Measurements from ENCODE around the gene NTMT2. TPM values are rescaled to one million over a fixed set of nuclear protein-coding genes. Genes with fewer than 3 reads are reported as not detected.

The NTMT2 gene
- total and polyA plus RNA-seq, 5 donors from 2014 or later = not detected

- peaks cover 0 to 28% (median 5%) of the 10 kb centered on the region in 7 donors for H3K9me3 Mint-ChIP-seq
Observed at GRCh38 chr1:170175484-170175883, 29.7 kb downstream of the NTMT2 start.

GRCh38 chr1:170176772-170177171 is 31.0 kb downstream of the NTMT2 start:
- DNase-seq (no peak), ATAC-seq (ENCODE audit: low read depth in 2 of 2) (no peak)
- H3K27me3 Mint-ChIP-seq = no peaks in the 10 kb centered on the region
- H3K4me3 Mint-ChIP-seq = no peak overlapping the region
- Histone ChIP-seq H3K27me3 (ENCODE audit: control insufficient read depth, insufficient read depth, low read length) (no peaks in the 10 kb centered on the region), H3K27ac (ENCODE audit: insufficient read depth, low read length, poor library complexity, severe bottlenecking) (no peak overlapping the region), H3K36me3 (ENCODE audit: control insufficient read depth, insufficient read depth, low read length) (no peaks in the 10 kb centered on the region), H3K4me1 (ENCODE audit: control insufficient read depth, insufficient read depth, low read length, poor library complexity, severe bottlenecking) (no peaks in the 10 kb centered on the region), H3K9me3 (ENCODE audit: control insufficient read depth in 2 of 2, low read length in 2 of 2) (no peaks in the 10 kb centered on the region), H3K4me3 (ENCODE audit: low read depth, low read length) (no peak overlapping the region)
- H3K27ac Mint-ChIP-seq = no peak overlapping the region
- H3K9me3 Mint-ChIP-seq = peaks cover 0 to 21% (median 2%) of the 10 kb centered on the region in 7 donors
- H3K4me1 Mint-ChIP-seq = no peaks in the 10 kb centered on the region
- no peaks in the 10 kb centered on the region for H3K36me3 Mint-ChIP-seq

More at GRCh38 chr1:170175484-170175883, 29.7 kb downstream of the NTMT2 start:
- no peak overlapping the region for H3K4me3 Mint-ChIP-seq
- H3K4me1 Mint-ChIP-seq = no peaks in the 10 kb centered on the region
- H3K27me3 ChIP-seq (ENCODE audit: control insufficient read depth, insufficient read depth, low read length) = no peaks in the 10 kb centered on the region
- H3K27me3 Mint-ChIP-seq = no peaks in the 10 kb centered on the region
- H3K27ac ChIP-seq (ENCODE audit: insufficient read depth, low read length, poor library complexity, severe bottlenecking) = no peak overlapping the region
- H3K4me1 ChIP-seq (ENCODE audit: control insufficient read depth, insufficient read depth, low read length, poor library complexity, severe bottlenecking) = no peaks in the 10 kb centered on the region
- no peaks in the 10 kb centered on the region for H3K36me3 ChIP-seq (ENCODE audit: control insufficient read depth, insufficient read depth, low read length)
- H3K27ac Mint-ChIP-seq = no peak overlapping the region
- H3K36me3 Mint-ChIP-seq = no peaks in the 10 kb centered on the region
- ATAC-seq (ENCODE audit: low read depth in 2 of 2) (no peak), DNase-seq (no peak)
- no peaks in the 10 kb centered on the region for H3K9me3 ChIP-seq (ENCODE audit: control insufficient read depth in 2 of 2, low read length in 2 of 2)
- H3K4me3 ChIP-seq (ENCODE audit: low read depth, low read length) = no peak overlapping the region

DNA sequence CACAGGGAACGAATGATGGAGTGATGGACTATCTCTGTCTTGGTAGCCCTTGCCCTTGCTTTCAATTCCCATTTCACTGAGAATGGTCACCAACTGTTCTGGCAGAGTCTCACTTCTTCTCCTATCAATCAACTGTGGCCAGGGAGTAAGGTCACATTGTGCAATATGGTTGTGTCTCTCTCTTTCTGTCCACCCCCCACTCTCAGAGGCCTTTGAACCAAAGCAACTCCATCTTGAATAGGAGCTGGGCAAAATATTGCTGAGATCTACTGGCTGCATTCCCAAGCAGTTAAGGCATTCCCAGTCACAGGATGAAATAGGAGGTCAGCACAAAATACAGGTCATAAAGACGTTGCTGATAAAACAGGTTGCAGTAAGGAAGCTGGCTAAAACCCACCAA is 36.7 kb downstream of the NTMT2 start:
- Mint-ChIP-seq H3K4me1 (no peaks in the 10 kb centered on the region), H3K36me3 (no peaks in the 10 kb centered on the region), H3K9me3 (peaks cover 0 to 5% (median 0%) of the 10 kb centered on the region in 7 donors), H3K4me3 (no peak overlapping the region), H3K27me3 (peaks cover 5% of the 10 kb centered on the region), H3K27ac (no peak overlapping the region)
- DNase-seq (no peak), ATAC-seq (ENCODE audit: low read depth in 2 of 2) (no peak)
- Histone ChIP-seq H3K36me3 (ENCODE audit: control insufficient read depth, insufficient read depth, low read length) (no peaks in the 10 kb centered on the region), H3K27me3 (ENCODE audit: control insufficient read depth, insufficient read depth, low read length) (peaks cover 2% of the 10 kb centered on the region), H3K4me3 (ENCODE audit: low read depth, low read length) (no peak overlapping the region), H3K27ac (ENCODE audit: insufficient read depth, low read length, poor library complexity, severe bottlenecking) (no peak overlapping the region), H3K4me1 (ENCODE audit: control insufficient read depth, insufficient read depth, low read length, poor library complexity, severe bottlenecking) (no peaks in the 10 kb centered on the region), H3K9me3 (ENCODE audit: control insufficient read depth in 2 of 2, low read length in 2 of 2) (no peaks in the 10 kb centered on the region)

DNA sequence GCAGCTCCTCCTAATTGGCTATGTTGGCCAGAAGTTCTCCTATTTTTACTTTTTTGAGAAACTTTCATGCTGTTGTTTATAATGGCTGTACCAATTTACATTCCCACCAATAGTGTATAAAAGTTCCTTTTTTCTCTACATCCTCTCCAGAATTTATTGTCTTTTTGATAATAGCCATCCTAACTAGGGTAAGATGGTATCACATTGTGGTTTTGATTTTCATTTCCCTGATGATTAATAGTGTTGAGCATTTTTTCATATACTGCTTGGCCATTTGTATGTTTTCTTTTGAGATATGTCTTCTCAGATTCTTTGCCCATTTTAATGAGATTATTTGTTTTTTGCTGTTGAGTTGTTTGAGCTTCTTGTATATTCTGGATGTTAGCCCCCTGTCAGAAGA is 46.8 kb downstream of the NTMT2 start:
- Histone ChIP-seq H3K27me3 (ENCODE audit: control insufficient read depth, insufficient read depth, low read length) (peaks cover 3% of the 10 kb centered on the region), H3K4me3 (ENCODE audit: low read depth, low read length) (no peak overlapping the region), H3K27ac (ENCODE audit: insufficient read depth, low read length, poor library complexity, severe bottlenecking) (no peak overlapping the region), H3K9me3 (ENCODE audit: control insufficient read depth in 2 of 2, low read length in 2 of 2) (no peaks in the 10 kb centered on the region), H3K4me1 (ENCODE audit: control insufficient read depth, insufficient read depth, low read length, poor library complexity, severe bottlenecking) (no peaks in the 10 kb centered on the region), H3K36me3 (ENCODE audit: control insufficient read depth, insufficient read depth, low read length) (no peaks in the 10 kb centered on the region)
- peaks cover 22% of the 10 kb centered on the region for H3K27me3 Mint-ChIP-seq
- DNase-seq (no peak), ATAC-seq (ENCODE audit: low read depth in 2 of 2) (no peak)
- H3K4me3 Mint-ChIP-seq = no peak overlapping the region
- H3K36me3 Mint-ChIP-seq = no peaks in the 10 kb centered on the region
- peaks cover 5 to 25% (median 9%) of the 10 kb centered on the region in 7 donors for H3K9me3 Mint-ChIP-seq
- H3K27ac Mint-ChIP-seq = no peak overlapping the region
- peaks cover 0 to 5% (median 0%) of the 10 kb centered on the region in 4 donors for H3K4me1 Mint-ChIP-seq

DNA sequence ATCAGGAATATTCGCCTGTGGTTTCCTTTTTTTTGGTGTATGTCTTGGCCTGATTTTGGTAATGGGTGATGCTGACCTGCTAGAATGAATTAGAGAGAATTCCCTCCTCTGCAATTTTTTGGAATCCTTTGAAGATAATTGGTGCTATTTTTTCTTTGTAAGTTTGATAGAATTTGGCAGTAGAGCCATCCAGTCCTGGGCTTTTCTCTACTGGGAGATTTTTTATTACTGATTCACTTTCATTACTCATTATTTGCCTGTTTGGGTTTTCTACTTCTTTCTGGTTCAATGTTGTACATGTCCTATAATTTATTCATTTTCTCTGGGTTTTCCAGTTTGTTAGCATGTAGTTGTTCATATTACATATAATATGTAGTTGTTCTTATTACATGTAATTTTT is 48.7 kb downstream of the NTMT2 start:
- Histone ChIP-seq H3K9me3 (ENCODE audit: control insufficient read depth in 2 of 2, low read length in 2 of 2) (no peaks in the 10 kb centered on the region), H3K27ac (ENCODE audit: insufficient read depth, low read length, poor library complexity, severe bottlenecking) (no peak overlapping the region), H3K4me3 (ENCODE audit: low read depth, low read length) (no peak overlapping the region), H3K27me3 (ENCODE audit: control insufficient read depth, insufficient read depth, low read length) (peaks cover 3% of the 10 kb centered on the region), H3K4me1 (ENCODE audit: control insufficient read depth, insufficient read depth, low read length, poor library complexity, severe bottlenecking) (no peaks in the 10 kb centered on the region), H3K36me3 (ENCODE audit: control insufficient read depth, insufficient read depth, low read length) (no peaks in the 10 kb centered on the region)
- Mint-ChIP-seq H3K27me3 (peaks cover 22% of the 10 kb centered on the region), H3K4me3 (no peak overlapping the region), H3K4me1 (no peaks in the 10 kb centered on the region), H3K9me3 (peaks cover 0 to 14% (median 7%) of the 10 kb centered on the region in 7 donors), H3K36me3 (no peaks in the 10 kb centered on the region), H3K27ac (no peak overlapping the region)
- DNase-seq (no peak), ATAC-seq (ENCODE audit: low read depth in 2 of 2) (no peak)

DNA sequence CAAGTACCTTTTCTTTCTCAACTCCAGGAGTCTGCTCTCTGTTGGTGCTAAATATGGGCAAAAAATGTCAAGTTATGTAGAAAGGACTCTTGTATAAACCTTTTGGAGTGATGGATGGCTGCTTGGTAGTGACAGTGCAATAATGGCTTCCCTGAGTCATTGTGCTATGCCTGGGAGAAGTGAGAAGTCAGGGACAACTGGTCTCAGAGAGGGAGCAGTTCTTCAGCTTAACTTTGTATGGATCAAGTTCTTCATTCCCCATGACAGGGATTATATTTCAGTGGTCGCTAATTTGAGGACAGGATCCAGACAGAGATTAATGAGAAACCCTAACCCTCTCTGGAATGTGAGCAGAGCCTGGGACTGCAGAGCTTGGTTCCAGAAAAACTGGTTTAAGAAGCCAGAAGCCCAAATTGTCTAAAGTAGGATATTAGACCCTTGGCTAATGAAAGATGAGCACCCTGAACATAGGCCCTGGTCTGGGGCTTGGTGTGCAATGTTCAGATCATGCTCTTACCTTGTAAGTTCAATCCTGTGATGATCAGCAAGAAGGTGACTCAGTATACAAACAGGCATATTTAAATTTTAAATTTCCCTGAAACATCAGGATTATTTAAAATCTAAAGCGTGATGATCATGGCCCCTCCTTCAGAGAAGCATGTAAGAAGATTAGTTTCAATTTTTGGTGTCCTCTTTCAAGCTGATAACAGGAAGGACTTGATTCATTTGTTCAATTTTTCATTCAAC is 50.9 kb downstream of the NTMT2 start:
- H3K9me3 Mint-ChIP-seq = peaks cover 0 to 10% (median 3%) of the 10 kb centered on the region in 7 donors
- DNase-seq = no peak
- Histone ChIP-seq H3K9me3 (ENCODE audit: control insufficient read depth in 2 of 2, low read length in 2 of 2) (no peaks in the 10 kb centered on the region), H3K27me3 (ENCODE audit: control insufficient read depth, insufficient read depth, low read length) (peaks cover 3% of the 10 kb centered on the region), H3K4me1 (ENCODE audit: control insufficient read depth, insufficient read depth, low read length, poor library complexity, severe bottlenecking) (no peaks in the 10 kb centered on the region), H3K36me3 (ENCODE audit: control insufficient read depth, insufficient read depth, low read length) (no peaks in the 10 kb centered on the region), H3K4me3 (ENCODE audit: low read depth, low read length) (no peak overlapping the region), H3K27ac (ENCODE audit: insufficient read depth, low read length, poor library complexity, severe bottlenecking) (no peak overlapping the region)
- ATAC-seq (ENCODE audit: low read depth in 2 of 2) = no peak
- H3K27ac Mint-ChIP-seq = no peak overlapping the region
- no peaks in the 10 kb centered on the region for H3K36me3 Mint-ChIP-seq
- no peaks in the 10 kb centered on the region for H3K4me1 Mint-ChIP-seq
- H3K4me3 Mint-ChIP-seq = no peak overlapping the region
- H3K27me3 Mint-ChIP-seq = peaks cover 29% of the 10 kb centered on the region

DNA sequence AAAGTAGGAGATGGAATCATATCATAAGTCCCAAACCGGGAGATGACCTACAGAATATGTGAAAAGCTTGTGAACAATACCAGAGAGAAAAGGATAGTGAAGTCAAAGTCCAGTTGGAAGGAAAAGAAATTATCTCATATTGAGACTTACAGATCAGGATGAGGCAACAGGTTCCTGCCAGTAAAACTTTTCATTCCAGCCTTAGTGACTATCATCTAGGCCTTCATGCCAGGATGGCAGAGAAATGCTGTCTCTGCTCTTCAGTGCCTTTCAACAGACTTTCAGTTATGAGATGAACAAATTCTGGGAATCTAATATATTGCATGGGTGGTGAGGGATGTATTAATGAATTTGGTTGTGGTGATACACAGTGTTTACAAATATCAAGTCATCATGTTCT is 52.3 kb downstream of the NTMT2 start:
- H3K27ac Mint-ChIP-seq = no peak overlapping the region
- H3K4me3 ChIP-seq (ENCODE audit: low read depth, low read length) = no peak overlapping the region
- H3K36me3 ChIP-seq (ENCODE audit: control insufficient read depth, insufficient read depth, low read length) = no peaks in the 10 kb centered on the region
- peaks cover 0 to 10% (median 0%) of the 10 kb centered on the region in 7 donors for H3K9me3 Mint-ChIP-seq
- H3K9me3 ChIP-seq (ENCODE audit: control insufficient read depth in 2 of 2, low read length in 2 of 2) = no peaks in the 10 kb centered on the region
- peaks cover 3% of the 10 kb centered on the region for H3K27me3 ChIP-seq (ENCODE audit: control insufficient read depth, insufficient read depth, low read length)
- no peaks in the 10 kb centered on the region for H3K4me1 Mint-ChIP-seq
- ATAC-seq (ENCODE audit: low read depth in 2 of 2) (no peak), DNase-seq (no peak)
- H3K4me1 ChIP-seq (ENCODE audit: control insufficient read depth, insufficient read depth, low read length, poor library complexity, severe bottlenecking) = no peaks in the 10 kb centered on the region
- H3K27ac ChIP-seq (ENCODE audit: insufficient read depth, low read length, poor library complexity, severe bottlenecking) = no peak overlapping the region
- no peak overlapping the region for H3K4me3 Mint-ChIP-seq
- H3K36me3 Mint-ChIP-seq = no peaks in the 10 kb centered on the region
- peaks cover 23% of the 10 kb centered on the region for H3K27me3 Mint-ChIP-seq

DNA sequence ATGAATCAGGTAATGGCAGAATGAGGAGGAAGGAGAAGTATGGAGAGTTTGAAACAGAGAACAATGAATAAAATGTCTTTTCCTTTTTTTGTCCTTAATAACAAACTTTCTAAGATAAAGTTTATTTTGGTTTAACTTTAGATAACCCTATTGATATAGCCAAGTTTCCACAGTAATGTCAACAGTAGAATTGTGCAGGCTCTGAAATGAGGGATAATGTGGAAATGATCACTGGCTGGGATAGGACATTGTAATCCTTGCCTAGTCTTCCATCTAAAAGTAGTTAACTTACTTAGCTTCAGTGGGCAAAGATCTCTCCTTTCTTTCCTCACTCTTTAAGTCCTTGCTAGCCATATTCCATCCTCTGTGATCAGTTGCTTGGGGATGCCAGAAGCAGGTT is 52.8 kb downstream of the NTMT2 start:
- no peaks in the 10 kb centered on the region for H3K9me3 ChIP-seq (ENCODE audit: control insufficient read depth in 2 of 2, low read length in 2 of 2)
- Mint-ChIP-seq H3K4me3 (no peak overlapping the region), H3K27ac (no peak overlapping the region), H3K27me3 (peaks cover 21% of the 10 kb centered on the region), H3K4me1 (no peaks in the 10 kb centered on the region), H3K36me3 (no peaks in the 10 kb centered on the region), H3K9me3 (peaks cover 0 to 9% (median 0%) of the 10 kb centered on the region in 7 donors)
- no peak for ATAC-seq (ENCODE audit: low read depth in 2 of 2)
- no peak for DNase-seq
- no peaks in the 10 kb centered on the region for H3K36me3 ChIP-seq (ENCODE audit: control insufficient read depth, insufficient read depth, low read length)
- no peak overlapping the region for H3K27ac ChIP-seq (ENCODE audit: insufficient read depth, low read length, poor library complexity, severe bottlenecking)
- no peaks in the 10 kb centered on the region for H3K4me1 ChIP-seq (ENCODE audit: control insufficient read depth, insufficient read depth, low read length, poor library complexity, severe bottlenecking)
- H3K27me3 ChIP-seq (ENCODE audit: control insufficient read depth, insufficient read depth, low read length) = peaks cover 3% of the 10 kb centered on the region
- H3K4me3 ChIP-seq (ENCODE audit: low read depth, low read length) = no peak overlapping the region

Measured in CD4-positive, CD25-positive, alpha-beta regulatory T cell (primary cell).